Stimulated activated effector memory CD8-positive, alpha-beta T cell treated with anti-CD3 and anti-CD28 coated beads, Interleukin-12 subunit alpha, Interleukin-12 subunit beta, amount 100 ng/mL, for 72 hours (primary cell): ENCODE data around the gene TMEM145.

ENCODE experiments used
- ATAC-seq: fragments of 150-1000 bp; cut with Tn5 transposase; 2 replicates; pipeline ENCODE4 v1.10.0; 2021
- DNase-seq, 2 donors: peaks; one replicate each; pipeline ENCODE4 v3.0.0; 2021 to 2022; ENCODE audit warnings: low spot score in 2 of 2
- H3K27ac Mint-ChIP-seq: one replicate; pipeline ENCODE4 v1.8.0; 2022; ENCODE audit warnings: mild to moderate bottlenecking, mixed read lengths
- H3K36me3 Mint-ChIP-seq: one replicate; pipeline ENCODE4 v1.8.0; 2022; ENCODE audit warnings: mild to moderate bottlenecking, mixed read lengths
- H3K4me1 Mint-ChIP-seq: one replicate; pipeline ENCODE4 v1.8.0; 2022; ENCODE audit warnings: mixed read lengths
- H3K4me3 Mint-ChIP-seq: one replicate; pipeline ENCODE4 v1.8.0; 2022; ENCODE audit warnings: mild to moderate bottlenecking, mixed read lengths
- H3K9me3 Mint-ChIP-seq: one replicate; pipeline ENCODE4 v1.8.0; 2022; ENCODE audit warnings: mixed read lengths

TMEM145 gene

GRCh38 chr19:42345191-42345812 lies 32.2 kb downstream of the TMEM145 start:
- ATAC-seq: no peak
- Mint-ChIP-seq H3K36me3 (peaks cover 16% of the 10 kb centered on the region), H3K9me3 (no peaks in the 10 kb centered on the region), H3K4me1 (no peaks in the 10 kb centered on the region), H3K4me3 (no peak overlapping the region), H3K27ac (no peak overlapping the region)
- no peak for DNase-seq

- Mint-ChIP-seq H3K27ac (no peak overlapping the region), H3K9me3 (no peaks in the 10 kb centered on the region), H3K4me3 (no peak overlapping the region), H3K4me1 (peaks cover 6% of the 10 kb centered on the region), H3K36me3 (peaks cover 9% of the 10 kb centered on the region)
- DNase-seq (no peak), ATAC-seq (no peak)
Observed at GRCh38 chr19:42348211-42348610, 35.1 kb downstream of the TMEM145 start.

- H3K4me3 Mint-ChIP-seq: no peak overlapping the region
Observed at GRCh38 chr19:42349378-42350107, 36.4 kb downstream of the TMEM145 start.

GRCh38 chr19:42350417-42350816 lies 37.3 kb downstream of the TMEM145 start:
- H3K36me3 Mint-ChIP-seq: peaks cover 6% of the 10 kb centered on the region
- no peak overlapping the region for H3K27ac Mint-ChIP-seq
- no peak overlapping the region for H3K4me3 Mint-ChIP-seq
- H3K4me1 Mint-ChIP-seq: peaks cover 6% of the 10 kb centered on the region
- ATAC-seq: no peak
- DNase-seq: no peak
- no peaks in the 10 kb centered on the region for H3K9me3 Mint-ChIP-seq

More at GRCh38 chr19:42349378-42350107, 36.4 kb downstream of the TMEM145 start:
- H3K9me3 Mint-ChIP-seq: no peaks in the 10 kb centered on the region
- no peak for DNase-seq
- ATAC-seq: no peak
- H3K4me1 Mint-ChIP-seq: peaks cover 6% of the 10 kb centered on the region
- peaks cover 11% of the 10 kb centered on the region for H3K36me3 Mint-ChIP-seq
- H3K27ac Mint-ChIP-seq: no peak overlapping the region

- peaks cover 6% of the 10 kb centered on the region for H3K4me1 Mint-ChIP-seq
- ATAC-seq (no peak), DNase-seq (no peak)
- H3K4me3 Mint-ChIP-seq: no peak overlapping the region
- H3K9me3 Mint-ChIP-seq: no peaks in the 10 kb centered on the region
- peak overlapping the region; percentile 13 for H3K27ac Mint-ChIP-seq
- H3K36me3 Mint-ChIP-seq: peaks cover 6% of the 10 kb centered on the region
Observed at GRCh38 chr19:42351079-42351735, 38.1 kb downstream of the TMEM145 start.

- no peak overlapping the region for H3K4me3 Mint-ChIP-seq
- peak overlapping the region; percentile 13 for H3K27ac Mint-ChIP-seq
- no peaks in the 10 kb centered on the region for H3K9me3 Mint-ChIP-seq
- peaks cover 6% of the 10 kb centered on the region for H3K4me1 Mint-ChIP-seq
- ATAC-seq (peak; percentile 67), DNase-seq (no peak)
- peaks cover 8% of the 10 kb centered on the region for H3K36me3 Mint-ChIP-seq
Observed at GRCh38 chr19:42352301-42353259, 39.5 kb downstream of the TMEM145 start.

GRCh38 chr19:42353341-42354015 lies 40.4 kb downstream of the TMEM145 start:
- H3K27ac Mint-ChIP-seq: no peak overlapping the region
- DNase-seq (no peak), ATAC-seq (no peak)
- H3K9me3 Mint-ChIP-seq: no peaks in the 10 kb centered on the region
- H3K4me1 Mint-ChIP-seq: peaks cover 6% of the 10 kb centered on the region
- H3K4me3 Mint-ChIP-seq: no peak overlapping the region
- H3K36me3 Mint-ChIP-seq: peaks cover 12% of the 10 kb centered on the region

GRCh38 chr19:42355896-42356295 lies 42.8 kb downstream of the TMEM145 start:
- ATAC-seq (no peak), DNase-seq (no peak)
- Mint-ChIP-seq H3K9me3 (no peaks in the 10 kb centered on the region), H3K4me3 (no peak overlapping the region), H3K4me1 (peaks cover 6% of the 10 kb centered on the region), H3K36me3 (peaks cover 12% of the 10 kb centered on the region), H3K27ac (no peak overlapping the region)

GRCh38 chr19:42356686-42357085 lies 43.6 kb downstream of the TMEM145 start:
- peaks cover 12% of the 10 kb centered on the region for H3K36me3 Mint-ChIP-seq
- ATAC-seq: no peak
- no peak overlapping the region for H3K4me3 Mint-ChIP-seq
- no peaks in the 10 kb centered on the region for H3K9me3 Mint-ChIP-seq
- peaks cover 5% of the 10 kb centered on the region for H3K4me1 Mint-ChIP-seq
- DNase-seq: no peak
- no peak overlapping the region for H3K27ac Mint-ChIP-seq

GRCh38 chr19:42357290-42357689 lies 44.2 kb downstream of the TMEM145 start:
- ATAC-seq (no peak), DNase-seq (no peak)
- Mint-ChIP-seq H3K4me3 (no peak overlapping the region), H3K4me1 (no peaks in the 10 kb centered on the region), H3K36me3 (peaks cover 12% of the 10 kb centered on the region), H3K27ac (peak overlapping the region; percentile 82), H3K9me3 (no peaks in the 10 kb centered on the region)

GRCh38 chr19:42360787-42361544 lies 47.9 kb downstream of the TMEM145 start:
- no peak for ATAC-seq
- no peak for DNase-seq
- H3K4me1 Mint-ChIP-seq: no peaks in the 10 kb centered on the region
- peak overlapping the region; percentile 68 for H3K27ac Mint-ChIP-seq
- H3K36me3 Mint-ChIP-seq: peaks cover 11% of the 10 kb centered on the region
- H3K9me3 Mint-ChIP-seq: no peaks in the 10 kb centered on the region
- no peak overlapping the region for H3K4me3 Mint-ChIP-seq

GRCh38 chr19:42361545-42361910 lies 48.4 kb downstream of the TMEM145 start:
- H3K9me3 Mint-ChIP-seq: no peaks in the 10 kb centered on the region
- no peak overlapping the region for H3K4me3 Mint-ChIP-seq
- peaks cover 11% of the 10 kb centered on the region for H3K36me3 Mint-ChIP-seq
- H3K4me1 Mint-ChIP-seq: no peaks in the 10 kb centered on the region
- DNase-seq (no peak), ATAC-seq (no peak)
- peak overlapping the region; percentile 68 for H3K27ac Mint-ChIP-seq

GRCh38 chr19:42362342-42362741 lies 49.2 kb downstream of the TMEM145 start:
- Mint-ChIP-seq H3K4me3 (no peak overlapping the region), H3K9me3 (no peaks in the 10 kb centered on the region), H3K36me3 (peaks cover 11% of the 10 kb centered on the region), H3K27ac (no peak overlapping the region), H3K4me1 (no peaks in the 10 kb centered on the region)
- ATAC-seq (no peak), DNase-seq (no peak)

- H3K4me3 Mint-ChIP-seq: no peak overlapping the region
- no peaks in the 10 kb centered on the region for H3K4me1 Mint-ChIP-seq
- H3K27ac Mint-ChIP-seq: no peak overlapping the region
- no peaks in the 10 kb centered on the region for H3K9me3 Mint-ChIP-seq
- ATAC-seq (no peak), DNase-seq (no peak)
- H3K36me3 Mint-ChIP-seq: peaks cover 5% of the 10 kb centered on the region
Observed at GRCh38 chr19:42362891-42363440, 49.9 kb downstream of the TMEM145 start.
